ENCODE results near the gene APOA4. TPM values are rescaled to one million over a fixed set of nuclear protein-coding genes. Genes with fewer than 3 reads are reported as not detected.

APOA4 gene
- total and polyA plus RNA-seq, 2 experiments from 2014 or later, result not detected

GRCh38 chr11:116792869-116793771 lies 30.0 kb downstream of the APOA4 start:
- H3K4me1 ChIP-seq (ENCODE audit: insufficient read depth), result peaks cover 5% of the 10 kb centered on the region
- no peaks in the 10 kb centered on the region for H3K27me3 ChIP-seq (ENCODE audit: insufficient read depth)
- H3K4me3 Mint-ChIP-seq, result no peak overlapping the region
- 0 out of 2 replicates have a peak overlapping the region, but pooled peaks have one; percentile 52 for H2AFZ ChIP-seq
- H3K79me2 ChIP-seq (replicated peaks; ENCODE audit: insufficient read depth), result no peaks in the 10 kb centered on the region
- H3K4me3 ChIP-seq, result no peak overlapping the region
- 0 out of 2 replicates have a peak, but pooled peaks cover 2% of the 10 kb centered on the region for H3F3A ChIP-seq (replicated peaks; ENCODE audit: low read depth)
- H3K4me1 Mint-ChIP-seq, result peaks cover 19% of the 10 kb centered on the region
- no peaks in the 10 kb centered on the region for H3K9me3 Mint-ChIP-seq
- H3K27me3 Mint-ChIP-seq (ENCODE audit: insufficient read depth, low read depth, poor library complexity), result peaks cover 10% of the 10 kb centered on the region
- TF ChIP-seq CREB1 (CRISPR knock-in tag; IDR thresholded peaks at IDR 0.05; ENCODE audit: low read depth) (no peak), EZH2phosphoT487 (IDR thresholded peaks at IDR 0.05; ENCODE audit: unreplicated experiment) (no peak), STAT1 (IDR thresholded peaks at IDR 0.05; ENCODE audit: unreplicated experiment) (no peak), ZNF114 (CRISPR knock-in tag; IDR thresholded peaks at IDR 0.05) (no peak), ZNF331 (CRISPR knock-in tag; IDR thresholded peaks at IDR 0.05; ENCODE audit: low read depth) (no peak)
- no peak overlapping the region for H3K4me2 ChIP-seq
- no peaks in the 10 kb centered on the region; the same call in 2 of the 3 replicates for H3K36me3 Mint-ChIP-seq (ENCODE audit: low read depth)
- H3K9me2 ChIP-seq (ENCODE audit: insufficient read depth), result peaks cover 6% of the 10 kb centered on the region; the same call in 1 of the 2 replicates
- DNase-seq (ENCODE audit: low spot score) (no peak), ATAC-seq (no peak)
- no peaks in the 10 kb centered on the region for H3K36me3 ChIP-seq (ENCODE audit: insufficient read depth)
- H3K27ac ChIP-seq (ENCODE audit: low read depth), result no peak overlapping the region
- H3K27ac Mint-ChIP-seq, result no peak overlapping the region
- H4K20me1 ChIP-seq (replicated peaks; ENCODE audit: insufficient read depth), result no peaks in the 10 kb centered on the region

- peaks cover 6% of the 10 kb centered on the region; the same call in 1 of the 2 replicates for H3K9me2 ChIP-seq (ENCODE audit: insufficient read depth)
- Mint-ChIP-seq H3K36me3 (ENCODE audit: low read depth) (peaks cover under 1% of the 10 kb centered on the region; the same call in 2 of the 3 replicates), H3K4me1 (peaks cover 19% of the 10 kb centered on the region), H3K27ac (no peak overlapping the region), H3K4me3 (no peak overlapping the region), H3K27me3 (ENCODE audit: insufficient read depth, low read depth, poor library complexity) (peaks cover 10% of the 10 kb centered on the region), H3K9me3 (no peaks in the 10 kb centered on the region)
- DNase-seq (ENCODE audit: low spot score), result no peak
- no peak overlapping the region for H3K4me3 ChIP-seq
- peaks cover 4% of the 10 kb centered on the region for H3K79me2 ChIP-seq (replicated peaks; ENCODE audit: insufficient read depth)
- H3K36me3 ChIP-seq (ENCODE audit: insufficient read depth), result no peaks in the 10 kb centered on the region
- no peak for TF ChIP-seq ZNF114 (CRISPR knock-in tag; IDR thresholded peaks at IDR 0.05)
- no peak for ATAC-seq
- H4K20me1 ChIP-seq (replicated peaks; ENCODE audit: insufficient read depth), result no peaks in the 10 kb centered on the region
- peaks cover 5% of the 10 kb centered on the region for H3K4me1 ChIP-seq (ENCODE audit: insufficient read depth)
- no peak overlapping the region for H3K27ac ChIP-seq (ENCODE audit: low read depth)
- no peak overlapping the region for H3K4me2 ChIP-seq
- H3K27me3 ChIP-seq (ENCODE audit: insufficient read depth), result no peaks in the 10 kb centered on the region
- H2AFZ ChIP-seq, result peak overlapping the region; percentile 38; the same call in 1 of the 2 replicates
- H3F3A ChIP-seq (replicated peaks; ENCODE audit: low read depth), result 0 out of 2 replicates have a peak, but pooled peaks cover 2% of the 10 kb centered on the region
Measured at GRCh38 chr11:116792144-116792868, 30.8 kb downstream of the APOA4 start.

- TF ChIP-seq POLR2AphosphoS5 (IDR thresholded peaks at IDR 0.05; ENCODE audit: low read depth), result no peak
- TF ChIP-seq REST (IDR thresholded peaks at IDR 0.05; ENCODE audit: unreplicated experiment), result no peak
- TF ChIP-seq ETS1 (IDR thresholded peaks at IDR 0.05), result no peak
- Mint-ChIP-seq H3K4me1 (peaks cover 23% of the 10 kb centered on the region), H3K27ac (no peak within 1 kb of the TSS), H3K27me3 (ENCODE audit: insufficient read depth, low read depth, poor library complexity) (peaks cover 10% of the 10 kb centered on the region), H3K36me3 (ENCODE audit: low read depth) (peaks cover 5% of the 10 kb centered on the region), H3K4me3 (peak within 1 kb of the TSS; percentile 50), H3K9me3 (no peaks in the 10 kb centered on the region)
- DNase-seq (ENCODE audit: low spot score) (no peak), ATAC-seq (no peak)
- H2AFZ ChIP-seq, result peak within 1 kb of the TSS; percentile 80
- no peaks in the 10 kb centered on the region for H3K27me3 ChIP-seq (ENCODE audit: insufficient read depth)
- H3F3A ChIP-seq (replicated peaks; ENCODE audit: low read depth), result 0 out of 2 replicates have a peak, but pooled peaks cover 2% of the 10 kb centered on the region
- H3K4me2 ChIP-seq, result peak within 1 kb of the TSS; percentile 46; the same call in 1 of the 2 replicates
- peaks cover 5% of the 10 kb centered on the region; the same call in 1 of the 2 replicates for H3K9me2 ChIP-seq (ENCODE audit: insufficient read depth)
- no peaks in the 10 kb centered on the region for H3K36me3 ChIP-seq (ENCODE audit: insufficient read depth)
- H3K4me1 ChIP-seq (ENCODE audit: insufficient read depth), result peaks cover 9% of the 10 kb centered on the region
- H3K79me2 ChIP-seq (replicated peaks; ENCODE audit: insufficient read depth), result peaks cover 9% of the 10 kb centered on the region
- 0 out of 2 replicates have a peak, but pooled peaks cover 4% of the 10 kb centered on the region for H4K20me1 ChIP-seq (replicated peaks; ENCODE audit: insufficient read depth)
- no peak within 1 kb of the TSS for H3K4me3 ChIP-seq
- H3K27ac ChIP-seq (ENCODE audit: low read depth), result no peak within 1 kb of the TSS
Measured at GRCh38 chr11:116791813-116792143, 31.3 kb downstream of the APOA4 start, which contains the start of gene APOA5. Gene APOA5, minus strand, starts transcription at chr11:116791879. Its CDS starts 19 bp downstream, at chr11:116791860.
